GM19468 (cell line): ENCODE results near the gene DNPEP.

Source experiments
- ATAC-seq: cut with Tn5 transposase; IDR thresholded peaks from one replicate; pipeline ENCODE4 v1.9.1; 2021; ENCODE audit warnings: mild to moderate bottlenecking, moderate library complexity, moderate number of reproducible peaks; ENCODE audit not compliant: unreplicated experiment; ENCODE audit errors: extremely low read depth

DNPEP gene

GRCh38 chr2:219323434-219323833 is 64.3 kb downstream of the DNPEP start:
- ATAC-seq: no peak
